GM12892 (cell line): Measurements from ENCODE around the gene ST6GALNAC4.

Experiments
- DNase-seq: peaks from one replicate; pipeline ENCODE4 v3.0.0; 2011; ENCODE audit not compliant: insufficient read length
- FAIRE-seq: peaks from 2 replicates; lab custom pipeline; 2011; peaks lifted over from hg19 to GRCh38; lab: Jason Lieb, UNC
- POLR2A ChIP-seq: IDR thresholded peaks from 2 replicates; pipeline ENCODE4 v1.6.1; 2011; ENCODE audit warnings: low read depth, low read length, control low read depth
- POLR2AphosphoS5 ChIP-seq: IDR thresholded peaks from 2 replicates; pipeline ENCODE4 v1.6.1; 2011; ENCODE audit warnings: low read depth, low read length, control low read depth
- TAF1 ChIP-seq: IDR thresholded peaks from 2 replicates; pipeline ENCODE4 v1.6.1; 2011; ENCODE audit warnings: low read depth, mild to moderate bottlenecking, control low read depth, low read length, borderline replicate concordance

The ST6GALNAC4 gene

DNA sequence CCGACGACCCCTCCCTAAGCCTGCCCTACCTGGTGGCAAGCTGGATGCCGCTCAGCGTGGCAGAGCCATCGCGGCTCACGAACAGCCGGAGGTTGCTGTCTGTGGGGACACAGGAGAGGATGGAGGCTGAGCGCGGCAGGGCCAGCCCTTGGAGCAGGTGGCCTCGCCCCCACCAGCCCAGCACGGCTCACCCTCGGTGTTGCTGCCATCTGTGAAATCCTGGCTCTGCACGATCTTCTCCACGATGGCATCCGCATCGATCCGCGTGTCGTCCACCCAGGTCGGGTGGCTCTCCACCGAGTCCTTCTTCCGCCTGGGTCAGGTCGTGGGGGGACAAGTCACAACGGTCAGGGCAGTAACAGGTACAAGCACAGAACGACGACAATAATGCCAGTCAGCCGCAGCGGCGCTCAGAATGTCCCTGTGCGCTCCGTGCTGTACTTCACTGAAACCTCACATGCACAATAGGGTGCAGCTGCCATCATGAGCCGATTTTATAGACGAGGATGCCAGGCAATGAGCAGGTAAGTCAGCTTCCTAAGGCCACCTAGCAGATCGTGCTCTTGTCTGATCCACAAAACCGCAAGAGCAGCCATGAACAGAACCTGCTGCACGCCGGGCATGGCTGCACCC lies 27.9 kb upstream of the ST6GALNAC4 start:
- no peak for DNase-seq
- no peak for TF ChIP-seq POLR2A
- TF ChIP-seq POLR2AphosphoS5 = no peak
- TF ChIP-seq TAF1 = no peak
- no peak for FAIRE-seq

DNA sequence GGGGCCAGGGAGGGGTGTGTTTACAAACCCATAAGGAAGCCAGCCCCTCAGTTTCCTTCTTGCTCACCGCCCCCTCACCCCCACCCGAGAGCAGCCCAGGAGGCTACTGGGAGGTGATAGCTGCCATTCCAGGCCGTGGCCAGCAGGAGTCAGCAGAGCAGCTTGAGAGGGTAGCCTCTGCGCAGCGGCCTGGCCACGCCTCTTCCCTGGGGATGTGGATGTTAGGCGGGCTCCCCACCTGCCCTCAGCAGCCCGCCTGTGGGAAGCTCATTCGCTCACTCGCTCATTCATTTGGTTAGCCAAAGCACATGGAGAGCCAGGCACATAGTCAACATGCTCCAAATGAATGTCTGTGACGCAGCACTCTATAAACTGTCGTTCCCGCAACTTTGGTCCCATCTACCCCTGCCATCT lies 26.9 kb upstream of the ST6GALNAC4 start:
- TF ChIP-seq POLR2A = no peak
- TF ChIP-seq TAF1 = no peak
- no peak for TF ChIP-seq POLR2AphosphoS5
- FAIRE-seq (peak; percentile 92), DNase-seq (peak; percentile 86)

DNA sequence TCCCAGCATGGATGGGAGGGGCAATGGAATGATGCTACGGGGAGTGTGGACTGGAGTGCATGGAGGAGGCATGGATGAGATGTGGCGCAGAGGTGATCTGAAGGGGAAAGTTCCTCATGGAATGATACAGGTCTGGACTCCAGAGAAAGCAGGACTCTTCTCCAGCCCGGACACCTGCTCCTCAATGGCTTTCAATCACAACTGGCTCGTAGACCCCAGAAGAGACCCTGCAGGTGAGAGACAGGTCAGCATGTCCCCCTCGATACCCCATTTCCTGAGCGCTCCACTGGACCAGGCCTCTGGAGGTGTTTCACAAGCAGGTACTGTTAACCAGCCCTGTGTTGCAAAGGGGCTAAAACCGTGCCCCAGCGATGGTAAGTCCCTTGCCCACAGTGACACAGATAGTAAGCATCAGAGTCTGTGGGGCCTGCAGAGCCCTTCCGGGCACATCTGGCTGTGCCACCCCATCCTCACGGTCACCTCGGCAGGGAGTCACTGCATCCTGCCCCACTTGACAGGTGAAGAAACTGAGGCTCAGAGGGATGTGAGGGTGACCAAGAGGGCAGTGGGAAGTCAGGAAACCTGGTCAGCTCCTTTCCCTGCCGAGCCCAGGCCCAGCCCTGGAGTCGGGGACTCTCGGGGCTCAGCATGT lies 26.3 kb upstream of the ST6GALNAC4 start:
- FAIRE-seq = no peak
- TF ChIP-seq TAF1 (no peak), POLR2A (no peak)
- DNase-seq = no peak

DNA sequence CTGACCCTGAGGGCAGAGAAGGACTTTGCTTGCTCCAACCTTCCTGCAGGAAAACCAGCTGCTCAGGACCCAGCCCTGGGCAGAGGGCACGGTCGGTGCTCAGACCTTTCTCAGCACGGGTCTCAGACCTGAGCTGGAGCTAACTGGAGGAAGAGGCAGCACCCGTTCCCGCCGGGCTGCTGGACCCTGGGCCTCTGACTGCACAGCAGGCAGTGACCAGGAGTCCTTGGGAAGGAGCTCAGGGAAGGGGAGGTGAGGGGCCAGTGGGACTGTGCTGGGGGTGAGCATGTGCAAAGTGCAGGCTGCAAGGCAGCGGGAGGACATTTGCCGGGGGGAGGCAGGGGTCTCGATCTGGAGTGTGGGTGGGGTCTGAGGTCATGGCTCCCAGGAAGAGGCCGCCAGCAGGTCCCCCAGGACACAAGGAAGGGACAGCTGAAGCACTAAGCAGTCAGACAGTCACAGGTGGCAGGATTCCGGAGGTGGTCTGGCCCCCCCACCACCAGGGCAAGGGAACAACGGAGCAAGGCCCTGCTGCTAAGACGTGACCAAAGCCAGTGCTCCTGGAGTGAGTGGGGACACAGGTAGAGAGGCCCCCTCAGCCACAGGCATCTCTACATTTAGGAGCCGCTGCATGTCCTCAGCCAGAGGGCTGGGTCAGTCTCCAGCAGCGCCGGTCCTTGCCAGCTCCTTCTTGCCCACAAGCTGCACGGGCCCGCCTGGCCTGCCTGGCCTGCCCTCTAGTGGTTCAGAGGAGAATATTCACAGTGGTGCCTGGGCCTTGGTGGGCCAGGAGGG lies 25.6 kb upstream of the ST6GALNAC4 start:
- DNase-seq = peak; percentile 70
- FAIRE-seq = peak; percentile 44

DNA sequence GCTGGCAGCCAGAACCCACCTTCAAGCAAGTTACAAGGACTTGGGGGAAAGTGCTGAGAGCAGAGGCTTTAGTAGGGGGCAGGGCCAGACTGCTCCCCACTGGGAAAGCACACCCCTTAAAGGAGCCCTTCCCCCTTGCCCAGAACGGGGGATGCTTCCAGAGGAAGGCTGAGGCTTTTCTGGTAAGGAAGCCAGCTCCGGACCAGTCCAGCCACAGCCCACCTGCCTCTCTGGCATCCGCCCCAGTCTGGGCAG lies 25.0 kb upstream of the ST6GALNAC4 start:
- FAIRE-seq (no peak), DNase-seq (no peak)
- TF ChIP-seq TAF1 (no peak), POLR2A (no peak), POLR2AphosphoS5 (no peak)

More for the DNA sequence above, 25.6 kb upstream of the ST6GALNAC4 start:
- 0 out of 2 replicates have a peak, but pooled peaks have one; percentile 4 for TF ChIP-seq POLR2AphosphoS5
- TF ChIP-seq POLR2A = no peak
- no peak for TF ChIP-seq TAF1

DNA sequence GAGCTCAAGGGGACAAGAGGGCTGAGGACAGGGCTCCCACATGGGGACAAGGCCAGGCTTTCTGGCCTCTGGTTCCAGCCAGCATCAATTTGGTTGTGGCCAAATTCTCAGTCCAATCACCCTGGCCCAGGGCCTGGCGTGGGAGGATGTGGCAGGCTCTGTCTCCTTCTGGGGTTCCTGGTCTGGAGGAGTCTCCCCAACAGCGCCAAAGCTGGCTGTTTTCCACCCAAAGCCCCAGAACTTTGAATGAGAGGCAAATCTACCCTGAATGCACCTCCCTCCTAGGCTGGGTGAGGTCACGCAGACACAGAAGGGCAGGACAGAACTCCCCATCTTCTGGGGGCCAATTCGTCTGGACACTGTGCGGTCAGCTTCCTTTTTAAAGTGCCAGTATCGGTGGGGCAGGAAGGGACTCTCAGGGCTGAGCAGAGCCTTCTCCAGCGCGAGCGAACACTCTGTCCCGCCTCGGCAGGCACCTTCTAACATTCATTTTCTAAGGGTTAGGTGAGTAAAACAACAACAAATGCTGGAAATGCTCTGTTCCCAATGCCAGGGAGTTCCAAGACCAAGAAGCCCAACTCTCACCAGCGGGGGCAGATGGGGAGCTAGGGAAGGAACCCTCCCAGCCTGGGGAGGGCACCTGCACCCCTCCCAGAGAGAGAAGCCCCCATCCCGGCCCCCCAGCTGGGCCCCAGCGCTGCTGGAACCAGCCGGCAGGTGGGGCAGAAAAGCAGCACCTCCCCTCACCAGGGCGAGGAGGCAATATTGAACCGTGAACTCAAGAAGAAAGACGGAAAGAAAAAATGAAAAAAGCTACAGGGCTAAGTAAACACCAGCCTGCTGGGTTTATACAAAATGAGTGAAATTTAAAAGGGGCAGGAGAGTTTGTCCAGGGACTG lies 24.5 kb upstream of the ST6GALNAC4 start:
- no peak for DNase-seq
- TF ChIP-seq POLR2AphosphoS5 = no peak
- no peak for TF ChIP-seq POLR2A
- no peak for TF ChIP-seq TAF1
- FAIRE-seq = no peak

DNA sequence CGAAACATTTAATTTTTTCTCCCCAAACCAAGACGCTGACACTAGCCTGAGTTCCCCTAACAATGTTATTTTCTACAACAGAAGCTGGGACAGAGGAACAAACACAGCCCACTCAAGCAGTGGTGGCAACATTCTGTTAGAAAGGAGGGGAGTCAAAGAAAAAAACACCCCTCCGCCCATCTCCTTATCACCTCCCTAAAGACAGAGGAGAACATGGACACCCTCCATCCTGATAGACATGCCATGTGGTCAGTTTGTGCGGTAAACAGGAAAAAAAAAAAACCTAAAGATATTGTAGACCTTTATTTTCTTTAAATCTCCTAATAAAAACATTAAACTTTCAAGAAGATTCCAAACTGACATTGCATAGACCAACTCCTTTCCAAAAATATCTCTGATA lies 23.8 kb upstream of the ST6GALNAC4 start:
- FAIRE-seq = no peak
- no peak for DNase-seq
- TF ChIP-seq POLR2AphosphoS5 (no peak), TAF1 (no peak), POLR2A (no peak)

DNA sequence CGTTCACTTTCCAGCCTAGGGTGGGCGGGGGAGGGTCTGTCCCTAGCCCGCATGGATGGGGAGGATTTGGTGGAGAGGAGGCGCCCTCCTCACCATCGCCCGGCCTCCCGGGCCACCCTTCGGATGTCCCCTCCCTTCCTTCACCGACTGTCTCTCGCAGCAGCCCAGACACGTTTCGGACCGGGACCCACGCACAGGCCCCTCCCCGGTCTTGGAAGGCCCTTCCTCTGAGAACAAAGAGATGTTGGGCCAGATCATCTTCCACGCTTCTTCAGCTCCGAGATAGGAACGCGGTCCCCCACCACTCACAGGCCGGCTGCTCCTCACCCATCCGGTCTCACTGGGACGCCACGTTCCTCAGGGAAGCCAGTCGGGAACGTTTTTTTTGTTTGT lies 21.5 kb upstream of the ST6GALNAC4 start:
- DNase-seq (no peak), FAIRE-seq (no peak)
- TF ChIP-seq POLR2AphosphoS5 = no peak; the same call in 1 of the 2 replicates
- no peak for TF ChIP-seq TAF1
- no peak for TF ChIP-seq POLR2A

DNA sequence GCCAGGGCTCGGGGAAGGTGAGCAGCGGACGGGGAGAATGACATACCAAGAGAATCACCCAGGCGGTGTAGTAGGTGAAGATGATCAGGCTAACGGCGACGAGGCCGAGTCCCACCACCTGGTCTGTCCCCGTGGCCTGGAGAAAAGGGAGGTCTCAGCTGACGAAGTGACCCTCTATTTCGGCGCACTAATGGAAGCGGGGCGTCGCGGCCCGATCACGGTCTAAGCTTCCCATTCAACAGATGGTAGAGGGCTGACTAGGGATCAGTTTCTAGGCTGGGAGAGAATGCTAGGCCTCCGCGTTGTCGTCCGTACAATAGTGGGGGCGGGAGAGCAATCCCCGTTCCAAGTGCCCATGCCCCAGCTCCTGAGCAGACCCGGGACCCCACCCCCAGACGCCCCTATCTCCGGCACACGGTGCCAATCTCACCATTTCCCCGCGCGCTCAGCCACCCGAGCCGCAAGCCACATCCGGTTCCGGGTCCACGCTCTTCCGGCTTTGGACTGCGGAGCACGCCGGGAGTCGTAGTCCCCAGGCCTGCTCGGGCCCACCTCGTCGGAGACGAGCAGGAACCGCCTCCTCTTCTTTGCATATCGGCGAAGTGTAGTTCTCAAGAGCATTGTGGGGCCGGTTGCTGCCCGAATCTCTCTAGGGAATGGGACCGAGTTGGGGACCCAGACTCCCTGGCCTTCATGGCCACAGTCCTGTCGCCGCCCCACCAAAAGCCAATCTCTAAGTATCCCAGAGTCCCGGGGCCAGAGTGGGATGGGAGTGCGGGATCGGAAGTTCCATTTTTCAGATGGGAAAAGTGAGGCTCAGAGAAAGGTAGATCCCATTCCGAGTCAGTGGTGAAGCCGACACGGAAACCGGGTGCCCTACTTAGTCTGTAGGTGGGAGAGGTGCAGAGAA lies 20.8 kb upstream of the ST6GALNAC4 start, which contains the start of gene DPM2:
TSS of gene DPM2 (minus strand) at position 467 of the 910 bp plus-strand sequence. CDS start at position 433, 34 bp downstream.
- DNase-seq (peak; percentile 98), FAIRE-seq (peak; percentile 95)
- no peak for TF ChIP-seq TAF1
- TF ChIP-seq POLR2AphosphoS5 = peak; percentile 70
- peak; percentile 73 for TF ChIP-seq POLR2A

DNA sequence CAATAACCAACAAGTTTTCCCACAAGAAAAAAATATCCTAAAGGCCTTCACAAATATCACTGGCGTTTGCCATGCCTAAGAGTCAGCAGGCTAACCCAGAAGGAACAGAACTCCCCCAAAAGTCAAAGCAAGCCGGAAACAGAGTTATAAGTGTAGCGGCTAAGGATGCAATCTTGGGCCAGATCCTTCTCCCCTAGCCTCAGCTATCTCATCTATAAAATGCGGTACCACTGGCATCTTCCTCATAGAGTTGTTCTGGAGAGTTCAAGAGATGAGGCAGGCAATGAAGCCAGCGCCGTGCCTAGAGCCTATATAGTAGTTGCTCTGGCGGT lies 20.2 kb upstream of the ST6GALNAC4 start:
- TF ChIP-seq TAF1 = no peak
- no peak for TF ChIP-seq POLR2AphosphoS5
- TF ChIP-seq POLR2A = no peak
- FAIRE-seq (no peak), DNase-seq (no peak)
